Heart right ventricle (tissue), 16 donors: ENCODE results near the gene POMC. TPM values are rescaled to one million over a fixed set of nuclear protein-coding genes. Genes with fewer than 3 reads are reported as not detected.
"Not testable (repeated sequence)": the region's sequence is repeated elsewhere in the genome, so short reads cannot be mapped to it uniquely, and the experiment has no call there.

Experiments
- ATAC-seq, 8 donors: fragments of 200-7000 bp; cut with Tn5 transposase; one replicate each; pipeline ENCODE4 v1.9.1; 2020; ENCODE audit warnings: mild to moderate bottlenecking in 8 of 8, moderate library complexity in 8 of 8, moderate number of reproducible peaks in 1 of 8
- DNase-seq, 2 donors: peaks; one replicate each; pipeline ENCODE4 v3.0.0-alpha.2; 2020
- H3K27ac ChIP-seq, 10 donors: fragments of 200-600 bp; sonication (generic) in 2 of 10; one replicate each; pipeline versions ENCODE4 v1.5.0 to v1.8.0; 2020 to 2022; ENCODE audit warnings: mild to moderate bottlenecking in 3 of 10
- H3K27me3 ChIP-seq, 7 donors: fragments of 200-600 bp; one replicate each; pipeline ENCODE4 v1.8.0; 2021 to 2022; ENCODE audit warnings: mild to moderate bottlenecking in 2 of 7
- H3K36me3 ChIP-seq, 9 donors: fragments of 200-600 bp; sonication (generic) in 1 of 9; one replicate each; pipeline versions ENCODE4 v1.5.0 to v1.8.0; 2020 to 2022; ENCODE audit warnings: mild to moderate bottlenecking in 2 of 9
- H3K4me1 ChIP-seq, 9 donors: fragments of 200-600 bp; sonication (generic) in 1 of 9; one replicate each; pipeline versions ENCODE4 v1.5.0 to v1.8.0; 2020 to 2022; ENCODE audit warnings: mild to moderate bottlenecking in 4 of 9
- H3K4me3 ChIP-seq, 10 donors: fragments of 200-600 bp; sonication (generic) in 2 of 10; one replicate each; pipeline versions ENCODE4 v1.5.0 to v1.8.0; 2020 to 2022; ENCODE audit warnings: mild to moderate bottlenecking in 7 of 10, moderate library complexity in 2 of 10
- H3K9me3 ChIP-seq, 11 donors: fragments of 200-600 bp in 10 of 11; sonication (generic) in 2 of 11; one replicate each; pipeline versions ENCODE4 v1.5.0 to v1.8.0; 2013 to 2022; ENCODE audit warnings: mild to moderate bottlenecking in 2 of 11, control low read depth in 1 of 11, moderate library complexity in 1 of 11
- WGBS, 2 donors: extraction: QIAGEN DNeasy Blood & Tissue Kit; methylation state at CpG; one replicate each; pipeline ENCODE4 v1.1.7; 2013; ENCODE audit warnings: inconsistent platforms in 1 of 2; 5-methylcytosine and 5-hydroxymethylcytosine counted together
- intact Hi-C, 10 donors: fragments of 100-400 bp; cut with DNase I; formaldehyde crosslinking; loops; one replicate each; pipeline versions ENCODE4 v1.11.1 to v1.14.2; 2022
- polyA plus RNA-seq, 2 donors: library from polyadenylated mRNA; stranded (reverse); fragments of 200-250 nt; gene quantifications; one replicate each; pipeline ENCODE4 v1.2.3, GENCODE V29; 2013
- total RNA-seq, 10 donors: library from RNA; stranded (reverse); fragmentation: NEBNext Ultra II Directional in 3 of 10; extraction: Animal tissue kit (Norgen Biotek cat#: 25700) in 3 of 10; gene quantifications; one replicate each; pipeline versions ENCODE4 v1.2.1 to v1.2.4, GENCODE V29; 2021 to 2023
- TF ChIP-seq, protein P1 (sequence below), 9 donors: fragments of 200-600 bp; sonication (generic) in 2 of 9; IDR thresholded peaks; one replicate each; pipeline versions ENCODE4 v1.5.0 to v1.8.0; 2021 to 2022; ENCODE audit warnings: antibody characterized with exemption in 9 of 9, mild to moderate bottlenecking in 5 of 9, moderate library complexity in 1 of 9
- donor health status: Arrhythmogenic right ventricular cardiomyopathy.
- donor health status: ischemic (EF 13 %, LVEDD 7.1; RV severe dilation, severe dysfunction).
- donor health status: healthy with polysubstance abuse.
- donor health status: DM: no; HTN: yes; CAD: no.
- donor health status: DM: no; HTN: no; CAD: no.
- donor health status: ischemic (EF 25% LVEDD 6.9; RV normal size, moderate dysfunction).
- donor health status: ischemic (EF 25% LVEDD 5.7; RV mildly dilated, moderate dysfunction).
- donor health status: healthy.
- donor health status: DM: yes; HTN: yes; CAD: no.
- donor health status: Ischemic cardiomyopathy.
- donor health status: ischemic (EF 35%, LVEDD 5.7; RV mildly dilated, moderate dysfunction).
- donor health status: nonischemic (EF 11% LVEDD 7.7; RV severe dilation, severe dysfunction).
- donor health status: DM: yes; HTN: yes; CAD: no.
- donor health status: PGD.
- donor health status: ischemic (EF 29% LVEDD 5.4; RV normal size, mild dysfunction).
- donor health status: nonischemic (EF 23%, LVEDD 6.1; RV moderate dilation, normal function).

The POMC gene
- total and polyA plus RNA-seq, 12 donors = 1.9 to 11.2 (median 5.6) TPM

GRCh38 chr2:25149646-25150045 lies 18.7 kb downstream of the POMC start:
- no peaks in the 10 kb centered on the region for H3K27me3 ChIP-seq
- H3K9me3 ChIP-seq = no peaks in the 10 kb centered on the region
- TF ChIP-seq, protein P1, sequence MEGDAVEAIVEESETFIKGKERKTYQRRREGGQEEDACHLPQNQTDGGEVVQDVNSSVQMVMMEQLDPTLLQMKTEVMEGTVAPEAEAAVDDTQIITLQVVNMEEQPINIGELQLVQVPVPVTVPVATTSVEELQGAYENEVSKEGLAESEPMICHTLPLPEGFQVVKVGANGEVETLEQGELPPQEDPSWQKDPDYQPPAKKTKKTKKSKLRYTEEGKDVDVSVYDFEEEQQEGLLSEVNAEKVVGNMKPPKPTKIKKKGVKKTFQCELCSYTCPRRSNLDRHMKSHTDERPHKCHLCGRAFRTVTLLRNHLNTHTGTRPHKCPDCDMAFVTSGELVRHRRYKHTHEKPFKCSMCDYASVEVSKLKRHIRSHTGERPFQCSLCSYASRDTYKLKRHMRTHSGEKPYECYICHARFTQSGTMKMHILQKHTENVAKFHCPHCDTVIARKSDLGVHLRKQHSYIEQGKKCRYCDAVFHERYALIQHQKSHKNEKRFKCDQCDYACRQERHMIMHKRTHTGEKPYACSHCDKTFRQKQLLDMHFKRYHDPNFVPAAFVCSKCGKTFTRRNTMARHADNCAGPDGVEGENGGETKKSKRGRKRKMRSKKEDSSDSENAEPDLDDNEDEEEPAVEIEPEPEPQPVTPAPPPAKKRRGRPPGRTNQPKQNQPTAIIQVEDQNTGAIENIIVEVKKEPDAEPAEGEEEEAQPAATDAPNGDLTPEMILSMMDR (IDR thresholded peaks at IDR 0.05) = no peak
- WGBS, 2 donors = 97 to 98% methylated on average over 6 of the region's 6 CpGs
- peaks cover 0 to 69% (median 0%) of the 10 kb centered on the region in 9 donors for H3K36me3 ChIP-seq
- DNase-seq = no peak
- intact Hi-C loops = loop anchor here in 1 of 10 donors (5.0 kb wide), 1 partner anchor 233 kb away; no protein-coding TSS in a partner anchor
- no peak for ATAC-seq
- H3K4me3 ChIP-seq = no peak overlapping the region
- no peak overlapping the region for H3K27ac ChIP-seq
- no peaks in the 10 kb centered on the region for H3K4me1 ChIP-seq

GRCh38 chr2:25146896-25147295 lies 21.5 kb downstream of the POMC start:
- DNase-seq (no peak), ATAC-seq (no peak)
- TF ChIP-seq, protein P1 (IDR thresholded peaks at IDR 0.05) = no peak
- H3K27ac ChIP-seq = no peak overlapping the region
- intact Hi-C loops = no loop called here
- H3K36me3 ChIP-seq = peaks cover 0 to 62% (median 0%) of the 10 kb centered on the region in 9 donors
- H3K4me3 ChIP-seq = no peak overlapping the region
- H3K9me3 ChIP-seq = no peaks in the 10 kb centered on the region
- H3K4me1 ChIP-seq = no peaks in the 10 kb centered on the region
- H3K27me3 ChIP-seq = no peaks in the 10 kb centered on the region
- 97 to 98% methylated on average over 10 of the region's 10 CpGs for WGBS, 2 donors

DNA sequence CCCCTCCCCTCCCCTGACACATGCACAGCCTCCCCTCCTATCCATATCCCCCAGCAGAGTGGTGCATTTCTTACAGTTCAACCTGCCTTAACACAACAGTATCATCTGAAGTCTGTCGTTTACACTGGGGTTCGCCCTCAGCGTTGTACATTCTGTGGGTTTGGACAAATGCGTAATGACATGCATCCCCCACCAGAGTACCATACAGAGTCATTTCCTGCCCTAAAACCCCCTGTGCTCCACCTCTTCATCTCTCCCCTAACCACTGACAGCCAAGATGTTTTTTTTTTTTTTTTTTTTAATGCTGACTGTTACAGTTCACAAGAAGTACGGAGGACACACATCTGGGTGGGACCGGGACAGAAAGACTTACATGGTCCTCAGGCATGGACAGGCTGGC lies 22.6 kb downstream of the POMC start:
- DNase-seq (no peak), ATAC-seq (no peak)
- no peaks in the 10 kb centered on the region for H3K9me3 ChIP-seq
- H3K36me3 ChIP-seq = peaks cover 0 to 65% (median 0%) of the 10 kb centered on the region in 9 donors
- no peak overlapping the region for H3K4me3 ChIP-seq
- intact Hi-C loops = no loop called here
- 94 to 95% methylated on average over 6 of the region's 6 CpGs for WGBS, 2 donors
- no peak overlapping the region for H3K27ac ChIP-seq
- no peaks in the 10 kb centered on the region for H3K4me1 ChIP-seq
- TF ChIP-seq, protein P1 (IDR thresholded peaks at IDR 0.05) = no peak
- no peaks in the 10 kb centered on the region for H3K27me3 ChIP-seq

DNA sequence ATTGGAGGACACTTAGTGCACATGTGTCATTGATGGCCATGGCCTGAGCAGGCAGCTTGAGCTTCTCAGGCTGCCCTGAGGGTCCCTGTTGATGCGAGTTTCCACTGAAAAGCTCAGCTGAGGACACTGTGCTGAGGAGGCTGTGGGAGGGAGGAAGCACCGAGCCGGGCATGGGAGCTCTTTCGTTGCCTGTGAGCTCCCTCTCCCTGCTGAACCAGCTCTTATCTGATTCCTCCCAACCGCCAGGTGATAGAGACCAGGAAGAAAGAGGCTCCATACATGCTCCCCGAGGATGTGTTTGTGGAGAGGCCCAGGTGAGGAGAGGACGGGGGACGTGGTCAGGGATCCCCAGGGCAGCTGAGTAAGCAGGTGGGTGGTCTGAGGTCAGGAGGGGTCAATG lies 27.3 kb downstream of the POMC start:
- TF ChIP-seq, protein P1 (IDR thresholded peaks at IDR 0.05) = no peak
- H3K27me3 ChIP-seq = no peaks in the 10 kb centered on the region
- H3K4me1 ChIP-seq = no peaks in the 10 kb centered on the region
- peaks cover 0 to 81% (median 0%) of the 10 kb centered on the region in 9 donors for H3K36me3 ChIP-seq
- intact Hi-C loops = no loop called here
- H3K9me3 ChIP-seq = no peaks in the 10 kb centered on the region
- ATAC-seq (peak in 2 of 8 donors; percentile 9 to 18), DNase-seq (no peak)
- 78 to 87% methylated on average over 8 of the region's 8 CpGs for WGBS, 2 donors
- H3K27ac ChIP-seq = no peak overlapping the region
- H3K4me3 ChIP-seq = no peak overlapping the region

DNA sequence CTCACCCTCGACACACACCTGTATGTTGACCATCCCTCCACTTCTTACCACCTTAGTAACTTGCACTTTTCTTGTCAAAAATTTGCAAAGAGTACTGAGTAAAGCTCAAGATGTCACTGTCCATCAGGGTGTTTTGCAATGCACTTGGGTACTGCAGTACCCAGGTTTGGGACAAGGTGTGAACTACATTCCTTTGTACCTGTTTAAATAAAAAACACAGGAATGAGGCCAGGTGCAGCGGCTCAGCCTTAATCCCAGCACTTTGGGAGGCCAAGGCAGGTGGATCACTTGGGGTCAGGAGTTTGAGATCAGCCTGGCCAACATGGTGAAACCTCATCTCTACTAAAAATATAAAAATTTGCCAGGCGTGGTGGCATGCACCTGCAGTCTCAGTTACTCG lies 27.8 kb downstream of the POMC start:
- H3K9me3 ChIP-seq, DNase-seq, H3K27ac ChIP-seq, intact Hi-C loops, H3K27me3 ChIP-seq, ATAC-seq, H3K4me3 ChIP-seq, H3K4me1 ChIP-seq: not testable (repeated sequence)
- WGBS, 2 donors = 95 to 99% methylated on average over 4 of the region's 4 CpGs
- H3K36me3 ChIP-seq = peaks cover 0 to 81% (median 0%) of the 10 kb centered on the region in 9 donors
